Measurements from ENCODE around the gene VIL1. TPM values are rescaled to one million over a fixed set of nuclear protein-coding genes. Genes with fewer than 3 reads are reported as not detected.

The VIL1 gene
- total RNA-seq, 2 donors from 2014 or later, result 0.09 TPM; not detected in 1

GRCh38 chr2:218391202-218391601, 27.7 kb upstream of the VIL1 start:
- Histone ChIP-seq H3K36me3 (no peaks in the 10 kb centered on the region), H3K27ac (no peak overlapping the region), H3K4me1 (replicated peaks) (no peaks in the 10 kb centered on the region), H3K27me3 (replicated peaks; ENCODE audit: insufficient read depth) (no peaks in the 10 kb centered on the region), H3K4me3 (no peak overlapping the region), H3K9me3 (no peaks in the 10 kb centered on the region)
- no peak for DNase-seq (ENCODE audit: low spot score)
- TF ChIP-seq POLR2A (IDR thresholded peaks at IDR 0.05) (no peak), CTCF (IDR thresholded peaks at IDR 0.05) (no peak)
- intact Hi-C loops (cut with DNase I), result no loop called here
- 96% methylated on average over 19 of the region's 23 CpGs for WGBS

- DNase-seq (ENCODE audit: low spot score), result no peak
- WGBS, result 95% methylated on average over 5 of the region's 5 CpGs
- Histone ChIP-seq H3K4me3 (no peak overlapping the region), H3K9me3 (no peaks in the 10 kb centered on the region), H3K27ac (no peak overlapping the region), H3K27me3 (replicated peaks; ENCODE audit: insufficient read depth) (no peaks in the 10 kb centered on the region), H3K36me3 (no peaks in the 10 kb centered on the region), H3K4me1 (replicated peaks) (peaks cover 3% of the 10 kb centered on the region)
- intact Hi-C loops (cut with DNase I), result no loop called here
- no peak for TF ChIP-seq POLR2A (IDR thresholded peaks at IDR 0.05)
- no peak for TF ChIP-seq POLR2AphosphoS5 (IDR thresholded peaks at IDR 0.05)
- no peak for TF ChIP-seq CTCF (IDR thresholded peaks at IDR 0.05)
Observed at GRCh38 chr2:218392459-218392858, 26.5 kb upstream of the VIL1 start.

- Histone ChIP-seq H3K27me3 (replicated peaks; ENCODE audit: insufficient read depth) (no peaks in the 10 kb centered on the region), H3K27ac (no peak overlapping the region), H3K36me3 (no peaks in the 10 kb centered on the region), H3K4me3 (no peak overlapping the region), H3K9me3 (no peaks in the 10 kb centered on the region), H3K4me1 (replicated peaks) (peaks cover 3% of the 10 kb centered on the region)
- DNase-seq (ENCODE audit: low spot score), result no peak
- 74% methylated on average over 16 of the region's 16 CpGs for WGBS
- intact Hi-C loops (cut with DNase I), result no loop called here
- TF ChIP-seq POLR2A (IDR thresholded peaks at IDR 0.05), result no peak
- no peak for TF ChIP-seq POLR2AphosphoS5 (IDR thresholded peaks at IDR 0.05)
- TF ChIP-seq CTCF (IDR thresholded peaks at IDR 0.05), result no peak
Observed at GRCh38 chr2:218392891-218393462, 25.9 kb upstream of the VIL1 start.

GRCh38 chr2:218393750-218394290, 25.1 kb upstream of the VIL1 start:
- Histone ChIP-seq H3K27ac (no peak overlapping the region), H3K9me3 (no peaks in the 10 kb centered on the region), H3K4me3 (no peak overlapping the region), H3K36me3 (no peaks in the 10 kb centered on the region), H3K4me1 (replicated peaks) (peaks cover 3% of the 10 kb centered on the region), H3K27me3 (replicated peaks; ENCODE audit: insufficient read depth) (no peaks in the 10 kb centered on the region)
- no peak for DNase-seq (ENCODE audit: low spot score)
- intact Hi-C loops (cut with DNase I), result no loop called here
- WGBS, result 80% methylated on average over 8 of the region's 8 CpGs
- TF ChIP-seq POLR2AphosphoS5 (IDR thresholded peaks at IDR 0.05), result no peak
- TF ChIP-seq CTCF (IDR thresholded peaks at IDR 0.05), result no peak
- TF ChIP-seq POLR2A (IDR thresholded peaks at IDR 0.05), result no peak

All from prostate gland (tissue), 2 donors.